ENCODE data around the gene NPR1.

Gene NPR1

GRCh38 chr1:153682730-153683129 lies 4.2 kb downstream of the NPR1 start:
- Histone ChIP-seq H3K9ac (ENCODE audit: insufficient read length, low read depth) (no peak overlapping the region), H3K9me3 (ENCODE audit: insufficient read depth, low read length) (no peaks in the 10 kb centered on the region), H3K4me1 (ENCODE audit: insufficient read depth, insufficient read length) (peaks cover 27% of the 10 kb centered on the region), H3K27me3 (ENCODE audit: insufficient read depth, insufficient read length) (peaks cover 42% of the 10 kb centered on the region), H3K36me3 (ENCODE audit: insufficient read depth, insufficient read length, low read length) (peaks cover 3% of the 10 kb centered on the region), H3K4me3 (ENCODE audit: insufficient read length, low read depth) (no peak overlapping the region)
- TF ChIP-seq YY1 (IDR thresholded peaks at IDR 0.05; ENCODE audit: insufficient read depth, insufficient read length) (no peak), SUZ12 (IDR thresholded peaks at IDR 0.05; ENCODE audit: extremely low read depth, insufficient read depth, insufficient read length) (no peak), ZNF274 (IDR thresholded peaks at IDR 0.05; ENCODE audit: low read depth, low read length) (no peak)
- DNase-seq (ENCODE audit: low read depth, low spot score): no peak

DNA sequence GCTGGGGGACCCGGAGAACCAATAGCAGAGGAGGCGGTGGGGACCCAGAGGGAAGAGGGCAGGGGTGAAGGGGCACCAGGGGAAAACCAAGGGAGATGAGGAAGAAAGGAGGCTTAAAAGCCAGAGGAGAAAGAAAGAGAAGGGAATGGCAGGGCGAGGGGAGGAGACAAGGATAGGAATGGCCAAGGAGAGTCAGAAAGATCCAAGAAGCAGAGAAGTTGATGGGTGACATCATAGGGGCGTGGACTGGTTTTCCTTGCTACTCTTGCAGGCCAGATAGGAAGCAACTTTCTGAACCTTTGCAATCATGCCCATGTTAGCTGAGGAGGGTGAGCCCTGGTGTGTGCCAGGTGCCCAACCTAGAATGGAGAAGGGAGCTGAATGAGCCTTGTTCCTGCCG lies 5.4 kb downstream of the NPR1 start:
- no peak overlapping the region for H3K9ac ChIP-seq (ENCODE audit: insufficient read length, low read depth)
- no peaks in the 10 kb centered on the region for H3K9me3 ChIP-seq (ENCODE audit: insufficient read depth, low read length)
- DNase-seq (ENCODE audit: low read depth, low spot score): no peak
- peaks cover 33% of the 10 kb centered on the region for H3K4me1 ChIP-seq (ENCODE audit: insufficient read depth, insufficient read length)
- H3K36me3 ChIP-seq (ENCODE audit: insufficient read depth, insufficient read length, low read length): peaks cover 3% of the 10 kb centered on the region
- peaks cover 31% of the 10 kb centered on the region for H3K27me3 ChIP-seq (ENCODE audit: insufficient read depth, insufficient read length)
- H3K4me3 ChIP-seq (ENCODE audit: insufficient read length, low read depth): no peak overlapping the region
- no peak for TF ChIP-seq YY1 (IDR thresholded peaks at IDR 0.05; ENCODE audit: insufficient read depth, insufficient read length)

DNA sequence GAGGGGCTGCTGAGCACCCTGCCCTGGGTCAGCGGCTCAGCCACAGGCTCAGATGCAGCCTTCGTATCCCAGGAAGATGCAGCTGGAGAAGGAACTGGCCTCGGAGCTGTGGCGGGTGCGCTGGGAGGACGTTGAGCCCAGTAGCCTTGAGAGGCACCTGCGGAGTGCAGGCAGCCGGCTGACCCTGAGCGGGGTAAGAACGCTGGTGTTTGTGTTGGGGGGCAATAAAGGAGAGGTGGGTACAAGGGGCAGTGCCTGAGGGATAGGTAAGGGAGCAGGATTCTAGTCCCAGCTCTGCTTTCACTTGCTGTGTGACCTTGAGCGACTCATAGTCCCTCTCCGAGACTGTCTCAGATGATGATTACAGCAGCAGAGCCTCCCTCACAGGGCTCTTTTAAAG lies 6.4 kb downstream of the NPR1 start:
- Histone ChIP-seq H3K4me3 (ENCODE audit: insufficient read length, low read depth) (no peak overlapping the region), H3K4me1 (ENCODE audit: insufficient read depth, insufficient read length) (peaks cover 27% of the 10 kb centered on the region), H3K27me3 (ENCODE audit: insufficient read depth, insufficient read length) (peaks cover 20% of the 10 kb centered on the region)

GRCh38 chr1:153685544-153686340 lies 7.3 kb downstream of the NPR1 start:
- no peak overlapping the region for H3K9ac ChIP-seq (ENCODE audit: insufficient read length, low read depth)
- H3K36me3 ChIP-seq (ENCODE audit: insufficient read depth, insufficient read length, low read length): peaks cover 3% of the 10 kb centered on the region
- no peaks in the 10 kb centered on the region for H3K9me3 ChIP-seq (ENCODE audit: insufficient read depth, low read length)
- no peak for TF ChIP-seq YY1 (IDR thresholded peaks at IDR 0.05; ENCODE audit: insufficient read depth, insufficient read length)
- no peak for TF ChIP-seq ZNF274 (IDR thresholded peaks at IDR 0.05; ENCODE audit: low read depth, low read length)
- TF ChIP-seq SUZ12 (IDR thresholded peaks at IDR 0.05; ENCODE audit: extremely low read depth, insufficient read depth, insufficient read length): no peak
- H3K27me3 ChIP-seq (ENCODE audit: insufficient read depth, insufficient read length): peaks cover 12% of the 10 kb centered on the region
- peaks cover 23% of the 10 kb centered on the region for H3K4me1 ChIP-seq (ENCODE audit: insufficient read depth, insufficient read length)
- no peak overlapping the region for H3K4me3 ChIP-seq (ENCODE audit: insufficient read length, low read depth)
- DNase-seq (ENCODE audit: low read depth, low spot score): no peak

More for the DNA sequence above, 6.4 kb downstream of the NPR1 start:
- no peak for TF ChIP-seq SUZ12 (IDR thresholded peaks at IDR 0.05; ENCODE audit: extremely low read depth, insufficient read depth, insufficient read length)
- TF ChIP-seq YY1 (IDR thresholded peaks at IDR 0.05; ENCODE audit: insufficient read depth, insufficient read length): no peak
- no peak for TF ChIP-seq ZNF274 (IDR thresholded peaks at IDR 0.05; ENCODE audit: low read depth, low read length)
- DNase-seq (ENCODE audit: low read depth, low spot score): no peak
- Histone ChIP-seq H3K9ac (ENCODE audit: insufficient read length, low read depth) (peak overlapping the region; percentile 37), H3K9me3 (ENCODE audit: insufficient read depth, low read length) (no peaks in the 10 kb centered on the region), H3K36me3 (ENCODE audit: insufficient read depth, insufficient read length, low read length) (peaks cover 3% of the 10 kb centered on the region)

DNA sequence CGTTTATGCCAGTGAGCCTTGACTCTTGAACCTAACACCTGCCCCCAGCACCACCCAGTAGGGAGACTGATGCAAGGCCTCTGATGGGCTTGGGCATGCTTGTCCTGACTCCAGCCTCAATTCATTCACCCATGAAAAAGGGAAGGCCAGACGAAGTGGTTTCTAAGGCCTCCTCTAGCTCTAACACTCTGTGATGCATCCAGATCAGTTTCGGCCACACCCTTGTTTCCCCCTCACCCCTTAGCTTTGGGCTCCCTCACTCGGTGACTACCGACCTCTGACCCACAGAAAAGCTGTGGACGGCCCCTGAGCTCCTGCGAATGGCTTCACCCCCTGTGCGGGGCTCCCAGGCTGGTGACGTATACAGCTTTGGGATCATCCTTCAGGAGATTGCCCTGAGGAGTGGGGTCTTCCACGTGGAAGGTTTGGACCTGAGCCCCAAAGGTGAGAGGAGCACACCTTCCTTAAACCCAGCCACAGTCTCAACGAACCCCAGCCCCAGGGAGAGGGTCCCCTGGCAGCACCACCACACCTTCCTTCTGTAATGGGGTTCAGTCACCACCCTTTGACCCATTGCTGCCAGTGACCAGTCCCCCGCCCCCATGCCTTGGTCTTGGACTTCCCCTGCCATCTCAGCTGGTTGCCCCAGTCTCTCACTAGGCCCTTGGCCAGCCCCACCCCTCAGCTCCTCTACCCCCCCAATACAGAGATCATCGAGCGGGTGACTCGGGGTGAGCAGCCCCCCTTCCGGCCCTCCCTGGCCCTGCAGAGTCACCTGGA lies 9.0 kb downstream of the NPR1 start:
- no peaks in the 10 kb centered on the region for H3K9me3 ChIP-seq (ENCODE audit: insufficient read depth, low read length)
- no peak overlapping the region for H3K4me3 ChIP-seq (ENCODE audit: insufficient read length, low read depth)
- DNase-seq (ENCODE audit: low read depth, low spot score): no peak
- TF ChIP-seq SUZ12 (IDR thresholded peaks at IDR 0.05; ENCODE audit: extremely low read depth, insufficient read depth, insufficient read length) (no peak), ZNF274 (IDR thresholded peaks at IDR 0.05; ENCODE audit: low read depth, low read length) (no peak), YY1 (IDR thresholded peaks at IDR 0.05; ENCODE audit: insufficient read depth, insufficient read length) (no peak)
- no peaks in the 10 kb centered on the region for H3K27me3 ChIP-seq (ENCODE audit: insufficient read depth, insufficient read length)
- peaks cover 19% of the 10 kb centered on the region for H3K4me1 ChIP-seq (ENCODE audit: insufficient read depth, insufficient read length)
- peaks cover 3% of the 10 kb centered on the region for H3K36me3 ChIP-seq (ENCODE audit: insufficient read depth, insufficient read length, low read length)
- H3K9ac ChIP-seq (ENCODE audit: insufficient read length, low read depth): no peak overlapping the region

GRCh38 chr1:153688276-153688675 lies 9.8 kb downstream of the NPR1 start:
- no peak for DNase-seq (ENCODE audit: low read depth, low spot score)
- no peaks in the 10 kb centered on the region for H3K9me3 ChIP-seq (ENCODE audit: insufficient read depth, low read length)
- peaks cover 3% of the 10 kb centered on the region for H3K36me3 ChIP-seq (ENCODE audit: insufficient read depth, insufficient read length, low read length)
- TF ChIP-seq ZNF274 (IDR thresholded peaks at IDR 0.05; ENCODE audit: low read depth, low read length) (no peak), SUZ12 (IDR thresholded peaks at IDR 0.05; ENCODE audit: extremely low read depth, insufficient read depth, insufficient read length) (no peak), YY1 (IDR thresholded peaks at IDR 0.05; ENCODE audit: insufficient read depth, insufficient read length) (no peak)
- H3K27me3 ChIP-seq (ENCODE audit: insufficient read depth, insufficient read length): no peaks in the 10 kb centered on the region
- H3K4me3 ChIP-seq (ENCODE audit: insufficient read length, low read depth): no peak overlapping the region
- no peak overlapping the region for H3K9ac ChIP-seq (ENCODE audit: insufficient read length, low read depth)
- H3K4me1 ChIP-seq (ENCODE audit: insufficient read depth, insufficient read length): peaks cover 19% of the 10 kb centered on the region

DNA sequence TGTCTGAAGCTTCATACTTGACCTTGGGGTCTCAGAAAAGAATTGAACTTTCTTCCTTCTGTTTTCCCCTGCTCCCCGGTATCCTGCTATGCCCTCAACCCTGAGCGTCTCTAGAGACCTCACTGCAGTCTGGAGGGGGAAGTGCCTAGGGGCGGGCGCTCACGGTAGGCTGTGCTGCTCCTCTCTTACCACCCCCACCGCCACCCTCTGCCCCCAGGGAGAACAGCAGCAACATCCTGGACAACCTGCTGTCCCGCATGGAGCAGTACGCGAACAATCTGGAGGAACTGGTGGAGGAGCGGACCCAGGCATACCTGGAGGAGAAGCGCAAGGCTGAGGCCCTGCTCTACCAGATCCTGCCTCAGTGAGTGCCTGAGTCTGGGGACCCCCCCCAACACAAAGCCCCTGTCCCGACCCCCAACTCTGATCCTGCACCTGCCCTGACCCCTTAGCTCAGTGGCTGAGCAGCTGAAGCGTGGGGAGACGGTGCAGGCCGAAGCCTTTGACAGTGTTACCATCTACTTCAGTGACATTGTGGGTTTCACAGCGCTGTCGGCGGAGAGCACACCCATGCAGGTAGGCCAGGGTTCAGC lies 10.3 kb downstream of the NPR1 start:
- no peak overlapping the region for H3K4me3 ChIP-seq (ENCODE audit: insufficient read length, low read depth)
- no peak for DNase-seq (ENCODE audit: low read depth, low spot score)
- peaks cover 3% of the 10 kb centered on the region for H3K36me3 ChIP-seq (ENCODE audit: insufficient read depth, insufficient read length, low read length)
- H3K9me3 ChIP-seq (ENCODE audit: insufficient read depth, low read length): no peaks in the 10 kb centered on the region
- peaks cover 16% of the 10 kb centered on the region for H3K4me1 ChIP-seq (ENCODE audit: insufficient read depth, insufficient read length)
- no peak for TF ChIP-seq YY1 (IDR thresholded peaks at IDR 0.05; ENCODE audit: insufficient read depth, insufficient read length)
- no peak for TF ChIP-seq SUZ12 (IDR thresholded peaks at IDR 0.05; ENCODE audit: extremely low read depth, insufficient read depth, insufficient read length)
- TF ChIP-seq ZNF274 (IDR thresholded peaks at IDR 0.05; ENCODE audit: low read depth, low read length): no peak
- H3K9ac ChIP-seq (ENCODE audit: insufficient read length, low read depth): no peak overlapping the region
- no peaks in the 10 kb centered on the region for H3K27me3 ChIP-seq (ENCODE audit: insufficient read depth, insufficient read length)
